GDM1 (cell line): Measurements from ENCODE around the gene CAMKMT.
"Not testable (repeated sequence)": the region's sequence is repeated elsewhere in the genome, so short reads cannot be mapped to it uniquely, and the experiment has no call there.

Experiments used
- DNase-seq: peaks from one replicate; lab custom pipeline; 2025; lab: John Stamatoyannopoulos, UW

Gene CAMKMT

DNA sequence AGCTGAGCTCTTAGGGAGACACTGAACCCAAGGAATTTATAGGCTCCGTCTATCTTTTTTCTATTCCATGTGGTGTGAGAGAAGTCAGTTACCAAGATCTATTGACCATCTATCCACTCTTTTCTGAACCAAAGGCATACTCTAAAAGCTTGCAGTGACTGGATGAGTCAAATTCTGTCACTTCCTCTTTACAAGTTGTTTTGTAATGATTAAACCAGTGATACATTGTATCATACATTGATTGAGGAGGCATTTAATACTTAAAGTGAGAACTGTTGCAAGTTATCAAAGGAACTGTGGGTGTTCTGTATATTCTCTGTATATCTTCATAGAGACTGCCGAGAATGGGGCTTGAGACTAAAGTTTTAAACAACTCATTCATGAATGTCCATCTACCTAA is 188.8 kb downstream of the CAMKMT start:
- DNase-seq: no peak

DNA sequence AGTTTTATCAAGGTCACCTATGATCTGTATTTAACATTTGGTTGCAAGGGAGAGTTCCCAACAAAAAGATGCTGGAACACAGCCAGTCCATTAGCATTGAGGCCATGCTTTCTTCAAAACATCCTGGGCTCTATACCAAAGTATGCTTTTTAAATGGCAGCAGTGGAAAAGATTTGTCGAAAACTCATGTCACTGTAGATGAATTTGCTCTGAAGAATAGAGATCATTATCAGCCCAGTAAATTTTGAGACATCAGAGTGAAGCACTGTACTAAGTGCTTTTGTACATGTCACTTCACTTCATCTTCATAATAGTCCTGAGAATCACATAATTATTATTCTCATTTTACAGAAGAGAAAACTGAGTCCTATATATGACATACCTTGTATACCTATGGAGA is 189.8 kb downstream of the CAMKMT start:
- no peak for DNase-seq

DNA sequence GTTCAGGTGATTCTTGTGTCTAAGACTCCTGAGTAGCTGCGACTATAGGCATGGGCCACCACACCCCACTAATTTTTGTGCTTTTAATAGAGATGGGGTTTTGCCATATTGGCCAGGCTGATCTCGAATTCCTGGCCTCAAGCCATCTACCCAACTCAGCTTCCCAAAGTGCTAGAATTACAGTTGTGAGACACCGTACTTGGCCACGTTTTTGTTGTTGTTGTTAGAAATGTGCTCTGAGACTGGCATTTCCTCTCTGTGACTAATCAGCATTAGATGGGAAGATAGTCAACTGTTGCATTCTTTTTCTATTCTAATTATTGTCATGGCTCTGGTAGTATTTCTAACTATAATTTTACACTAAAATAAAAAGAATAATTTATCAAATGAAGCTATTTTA is 191.7 kb downstream of the CAMKMT start:
- no peak for DNase-seq

DNA sequence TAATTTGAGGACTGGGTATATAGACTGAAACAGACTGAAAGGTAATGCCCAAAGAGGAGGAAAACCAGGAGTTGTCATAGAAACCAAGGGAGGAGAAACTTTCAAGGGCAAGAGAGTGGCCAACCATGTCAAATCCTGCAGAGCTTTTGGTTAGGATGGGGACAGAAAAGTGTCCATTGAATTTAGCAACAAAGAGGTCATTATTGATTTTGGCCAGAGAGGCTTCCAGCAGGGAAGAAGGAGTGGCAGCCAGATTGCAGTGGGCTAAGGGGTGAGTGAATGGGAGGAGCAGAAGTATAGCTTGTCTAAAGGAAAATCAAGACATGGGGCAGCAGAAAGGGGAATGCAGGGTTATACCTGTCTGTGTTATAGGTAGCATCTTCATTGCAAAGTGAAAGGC is 194.0 kb downstream of the CAMKMT start:
- DNase-seq: no peak

DNA sequence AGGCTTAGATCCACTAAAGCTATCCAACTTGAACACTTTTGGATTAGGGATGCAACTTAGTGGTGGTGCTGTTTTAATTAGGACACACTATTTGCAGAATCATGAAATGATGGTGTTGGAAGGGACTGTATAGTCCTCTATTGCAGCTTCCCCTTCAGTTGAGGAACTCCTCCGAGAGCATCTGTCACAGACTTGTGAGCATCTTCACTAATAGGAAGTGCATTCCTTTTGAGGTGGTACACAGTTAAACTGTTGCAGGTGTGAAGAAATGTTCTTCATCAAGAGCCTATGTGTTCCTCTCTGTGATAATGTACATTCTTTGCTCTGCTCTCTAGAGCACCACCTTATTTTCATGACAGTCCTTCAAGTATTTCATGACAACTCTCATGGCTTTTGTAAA is 197.4 kb downstream of the CAMKMT start:
- no peak for DNase-seq

DNA sequence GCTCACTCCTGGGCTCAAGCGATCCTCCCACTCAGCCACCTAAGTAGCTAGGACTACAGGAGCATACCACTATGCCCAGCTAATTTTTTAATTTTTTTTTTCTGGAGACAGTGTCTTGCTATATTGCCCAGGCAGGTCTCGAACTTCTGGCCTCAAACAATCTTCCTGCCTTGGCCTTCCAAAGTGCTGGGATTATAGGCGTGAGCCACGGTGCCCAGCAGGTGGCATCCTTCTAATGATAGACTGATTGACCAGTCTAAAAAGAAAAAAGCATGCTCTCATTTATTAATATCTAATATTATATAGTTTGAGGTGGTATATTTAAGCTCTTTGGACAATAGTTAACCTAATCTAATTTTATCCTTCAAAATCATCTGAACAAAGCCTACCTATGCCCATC is 198.6 kb downstream of the CAMKMT start:
- DNase-seq: no peak

DNA sequence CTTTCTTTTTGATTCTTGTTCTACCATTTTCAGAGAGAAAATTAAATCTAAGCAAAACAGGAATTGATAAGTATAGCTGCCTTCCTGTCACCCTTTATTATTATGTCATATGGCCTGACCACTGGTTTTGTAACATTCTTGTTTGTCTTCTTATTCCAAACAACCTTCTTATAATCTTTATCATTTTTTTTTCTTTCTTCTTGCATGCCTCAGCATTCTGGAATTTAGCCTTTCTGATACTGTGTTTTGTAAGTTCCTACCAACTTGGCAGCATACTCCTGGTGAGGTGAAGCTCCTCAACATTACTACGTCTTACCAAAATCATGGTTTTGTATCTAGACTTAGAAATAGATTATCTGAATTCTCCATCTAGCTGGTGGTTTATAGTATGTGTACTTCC is 199.2 kb downstream of the CAMKMT start:
- DNase-seq: no peak

DNA sequence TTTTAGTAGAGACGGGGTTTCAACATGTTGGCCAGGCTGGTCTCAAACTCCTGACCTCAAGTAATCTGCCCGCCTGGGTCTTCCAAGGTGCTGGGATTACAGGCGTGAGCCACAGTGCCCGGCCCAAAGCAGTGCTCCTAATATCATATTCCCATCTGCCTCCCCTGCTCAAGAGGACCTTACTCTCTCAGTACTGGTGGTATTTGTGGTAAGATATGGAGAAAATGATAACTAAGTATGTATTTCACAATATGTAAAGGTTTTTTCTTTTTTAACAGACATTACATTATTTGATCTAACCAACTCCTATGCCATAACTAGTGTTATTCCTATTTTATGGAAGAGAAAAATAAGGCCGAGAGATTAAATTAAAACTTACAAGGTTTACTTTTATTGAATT is 201.0 kb downstream of the CAMKMT start:
- DNase-seq: no peak

DNA sequence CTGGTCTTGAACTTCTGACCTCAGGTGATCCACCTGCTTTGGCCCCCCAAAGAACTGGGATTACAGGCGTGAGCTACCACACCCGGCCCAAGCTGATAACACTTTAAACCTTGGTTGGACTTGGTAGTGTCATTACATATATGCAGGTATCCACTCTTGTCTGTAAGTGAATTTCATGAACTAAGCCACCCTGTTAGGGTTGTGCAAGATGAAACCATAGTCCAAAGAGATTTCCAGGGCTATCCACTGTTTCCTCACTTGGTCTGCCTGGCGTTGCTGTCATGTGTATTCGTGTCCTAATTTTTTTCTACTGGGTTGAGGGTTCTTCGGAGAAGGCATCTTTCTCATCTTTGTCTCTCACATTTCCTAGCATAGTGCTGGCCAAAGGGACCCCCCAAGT is 203.0 kb downstream of the CAMKMT start:
- no peak for DNase-seq

DNA sequence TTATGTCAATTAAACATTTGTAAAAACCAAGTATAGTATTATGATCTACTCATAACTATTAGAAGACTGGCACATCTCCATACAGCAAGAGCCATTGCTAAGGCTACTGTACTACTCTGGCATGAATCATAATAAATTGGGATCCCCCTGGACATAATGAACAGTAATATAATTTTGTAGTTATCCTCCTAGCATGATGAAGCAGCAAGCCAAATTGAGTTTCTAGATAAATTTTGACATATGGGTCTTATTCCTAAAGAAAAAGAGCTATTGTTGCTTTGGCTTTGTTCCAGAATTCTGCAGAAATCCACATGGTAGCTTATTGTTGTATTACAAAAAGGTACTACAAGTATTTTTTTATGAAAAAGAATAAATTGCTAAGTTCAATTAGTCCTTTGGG is 204.3 kb downstream of the CAMKMT start:
- DNase-seq: no peak

DNA sequence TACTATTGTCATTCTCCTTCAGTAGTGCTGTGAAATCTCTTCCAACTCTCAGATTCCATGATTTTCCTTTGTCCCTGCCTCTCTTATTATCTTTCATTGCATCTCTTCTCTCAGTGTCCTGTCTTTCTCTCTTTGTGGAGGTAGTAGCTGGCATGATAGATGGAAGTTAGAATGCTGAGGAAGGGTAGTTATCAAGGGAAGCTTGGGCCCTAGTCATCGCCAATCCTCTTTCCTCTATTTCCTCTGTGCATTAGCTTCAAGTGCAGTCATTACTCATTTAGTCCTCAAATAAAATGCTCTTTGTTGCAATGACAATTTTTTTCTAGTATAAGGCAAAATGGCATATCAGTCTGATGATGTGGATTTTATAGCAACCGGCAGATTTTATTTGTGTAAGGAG is 207.7 kb downstream of the CAMKMT start:
- no peak for DNase-seq

DNA sequence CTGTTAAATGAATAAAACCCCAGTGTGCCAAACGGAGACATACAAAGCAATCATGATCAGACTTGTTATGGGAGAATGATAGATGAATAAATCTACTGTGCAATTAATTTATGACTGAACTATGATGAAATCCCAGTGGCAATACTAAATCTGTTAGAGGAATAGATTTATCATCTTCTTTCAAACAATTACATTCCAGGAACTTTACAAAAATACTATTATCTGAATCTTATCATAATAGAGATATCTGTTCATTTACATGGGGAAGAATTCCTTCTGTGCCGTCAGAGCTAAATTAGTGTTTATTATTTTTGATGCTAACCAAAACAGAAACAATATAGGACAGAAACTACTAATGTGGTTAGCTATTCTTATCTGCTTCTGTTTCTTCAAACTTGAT is 208.5 kb downstream of the CAMKMT start:
- DNase-seq: no peak

DNA sequence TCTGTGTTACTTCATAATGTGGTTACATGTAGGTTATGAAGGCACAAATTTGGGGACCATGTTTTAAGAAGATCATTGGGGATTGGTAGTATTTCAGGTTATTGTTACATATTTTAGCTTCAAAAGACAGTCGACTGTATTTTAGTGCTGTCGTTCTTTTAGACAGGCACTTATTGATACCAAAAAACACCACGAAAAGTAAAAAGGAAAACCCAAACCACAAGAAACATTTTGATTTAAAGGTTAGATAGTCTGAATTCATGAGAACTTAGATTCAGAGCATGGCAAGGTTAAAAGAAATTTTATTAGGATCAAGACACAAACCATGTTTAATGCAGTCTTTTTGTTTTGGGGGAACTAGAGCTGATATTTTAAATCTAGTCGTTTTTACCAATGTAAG is 209.0 kb downstream of the CAMKMT start:
- no peak for DNase-seq

DNA sequence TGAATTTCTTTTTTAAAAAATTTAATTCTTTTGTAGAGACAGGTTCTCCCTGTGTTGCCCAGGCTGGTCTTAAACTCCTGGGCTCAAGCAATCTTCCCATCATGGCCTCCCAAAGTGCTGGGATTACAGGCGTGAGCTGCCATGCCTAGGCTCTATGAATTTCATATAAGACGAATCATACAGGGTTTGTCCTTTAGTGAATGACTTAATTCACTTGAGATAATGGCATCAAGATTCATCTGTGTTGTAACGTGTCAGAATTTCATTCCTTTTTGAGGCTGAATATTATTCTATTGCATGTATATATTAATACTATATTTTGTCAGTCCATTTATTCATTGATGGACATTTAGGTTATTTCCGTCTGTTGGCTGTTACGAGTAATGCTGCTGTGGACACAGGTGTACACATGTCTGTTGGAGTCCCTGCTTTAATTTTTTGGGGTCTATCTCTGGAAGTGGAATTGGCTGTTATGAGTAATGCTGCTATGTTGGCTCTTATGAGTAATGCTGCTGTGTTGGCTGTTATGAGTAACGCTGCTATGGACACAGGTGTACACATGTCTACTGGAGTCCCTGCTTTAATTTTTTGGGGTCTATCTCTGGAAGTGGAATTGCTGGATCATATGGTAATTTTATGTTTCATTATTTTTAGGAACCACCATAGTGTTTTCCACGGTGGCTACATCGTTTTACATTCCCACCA is 210.6 kb downstream of the CAMKMT start:
- no peak for DNase-seq

DNA sequence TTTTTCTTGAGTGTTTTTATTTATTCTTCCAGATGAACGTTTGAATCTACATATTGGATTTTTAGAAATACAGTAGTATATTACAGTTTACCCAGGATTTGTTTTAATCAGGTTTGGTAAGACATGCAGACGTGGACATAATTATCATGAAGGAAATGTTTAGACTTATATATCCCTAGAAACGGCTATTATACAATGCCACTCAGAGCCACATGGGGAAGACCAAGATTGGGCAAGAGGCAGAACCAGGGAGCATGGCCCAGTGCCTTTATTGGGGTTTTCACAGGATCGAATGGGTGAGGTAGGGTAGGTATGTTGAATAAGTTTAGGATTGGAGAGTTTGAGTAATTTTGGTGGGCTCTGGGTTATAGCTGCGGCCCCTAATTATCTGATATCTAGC is 212.2 kb downstream of the CAMKMT start:
- DNase-seq: no peak

DNA sequence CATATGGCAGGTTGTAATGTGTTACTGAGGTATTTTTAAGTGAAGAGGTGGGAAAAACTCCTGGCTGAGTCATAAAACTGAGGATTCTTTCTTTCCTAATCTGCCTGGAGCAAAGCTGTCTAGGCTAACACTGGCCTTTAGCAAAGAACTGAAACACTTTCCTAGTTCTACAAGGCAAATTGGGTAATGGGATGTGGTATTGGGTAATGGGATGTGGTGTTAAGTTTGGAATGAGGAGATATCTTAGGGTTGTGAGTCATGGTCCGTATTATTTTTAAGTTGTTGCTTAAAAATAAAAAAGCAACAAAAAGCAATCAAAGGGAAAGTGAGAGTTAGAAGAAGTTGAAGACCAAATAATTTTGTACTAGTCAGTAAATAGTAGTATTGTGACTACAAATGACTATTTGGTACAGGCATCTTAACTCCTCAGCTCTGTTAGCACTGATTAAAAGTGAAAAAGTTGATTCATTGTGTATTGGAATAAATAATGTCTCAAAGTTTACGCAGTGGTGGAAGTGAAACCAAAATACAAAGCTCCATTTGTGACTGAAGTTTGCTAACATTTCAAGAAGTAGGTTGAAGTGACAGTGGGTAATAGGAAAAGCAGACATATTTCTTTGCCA is 216.8 kb downstream of the CAMKMT start:
- no peak for DNase-seq

DNA sequence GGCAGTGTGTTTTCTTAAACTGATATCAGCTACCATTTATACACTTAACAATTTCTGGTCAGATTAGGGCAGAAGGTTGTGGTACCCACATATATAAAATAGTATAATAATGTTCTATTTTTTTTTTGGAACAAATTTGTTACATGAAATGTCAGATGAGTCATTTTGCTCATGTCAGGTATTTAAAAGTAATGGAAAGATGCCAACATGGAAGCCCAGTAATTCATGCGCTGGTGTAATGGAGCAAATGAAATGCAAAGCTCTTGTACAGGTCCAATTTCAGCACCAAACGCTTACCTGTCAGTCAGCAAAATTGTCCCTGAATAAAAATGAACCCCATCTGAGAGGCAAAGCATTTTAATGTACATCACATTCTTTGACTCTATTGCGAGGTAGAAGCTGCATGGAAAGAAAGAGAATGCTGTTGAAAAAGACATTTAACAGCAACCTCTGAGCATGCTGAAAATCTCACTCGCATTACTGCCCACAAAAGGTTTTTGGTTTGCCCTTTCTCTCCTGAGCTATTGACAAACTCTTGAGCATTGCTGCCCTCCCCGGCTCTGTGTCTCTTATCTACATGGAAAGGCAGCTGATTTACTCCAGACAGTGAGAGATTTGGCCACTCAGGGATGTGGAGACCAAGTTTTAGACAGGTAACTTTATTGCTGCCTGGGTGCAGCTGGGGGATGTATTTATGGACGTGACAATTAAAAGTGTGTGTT is 217.5 kb downstream of the CAMKMT start:
- no peak for DNase-seq

DNA sequence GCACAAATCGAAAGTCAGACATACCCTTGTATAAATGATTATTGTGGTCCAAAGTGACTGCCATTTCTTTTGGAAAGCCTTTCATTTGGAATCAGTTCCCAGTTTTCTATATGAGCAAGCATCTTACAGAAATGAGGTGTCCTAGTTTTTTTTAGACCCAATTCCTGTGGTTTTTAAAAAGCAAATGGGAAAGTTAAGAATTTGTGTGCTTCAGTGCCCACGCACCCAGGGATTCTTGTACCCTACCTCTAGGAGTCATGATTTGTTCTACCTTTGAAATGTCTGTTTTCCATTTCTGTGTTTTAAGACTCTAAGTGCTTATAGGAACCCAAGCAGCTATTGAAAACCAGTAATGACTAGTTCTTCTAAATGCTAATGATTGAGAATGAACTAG is 218.1 kb downstream of the CAMKMT start:
- DNase-seq: no peak

DNA sequence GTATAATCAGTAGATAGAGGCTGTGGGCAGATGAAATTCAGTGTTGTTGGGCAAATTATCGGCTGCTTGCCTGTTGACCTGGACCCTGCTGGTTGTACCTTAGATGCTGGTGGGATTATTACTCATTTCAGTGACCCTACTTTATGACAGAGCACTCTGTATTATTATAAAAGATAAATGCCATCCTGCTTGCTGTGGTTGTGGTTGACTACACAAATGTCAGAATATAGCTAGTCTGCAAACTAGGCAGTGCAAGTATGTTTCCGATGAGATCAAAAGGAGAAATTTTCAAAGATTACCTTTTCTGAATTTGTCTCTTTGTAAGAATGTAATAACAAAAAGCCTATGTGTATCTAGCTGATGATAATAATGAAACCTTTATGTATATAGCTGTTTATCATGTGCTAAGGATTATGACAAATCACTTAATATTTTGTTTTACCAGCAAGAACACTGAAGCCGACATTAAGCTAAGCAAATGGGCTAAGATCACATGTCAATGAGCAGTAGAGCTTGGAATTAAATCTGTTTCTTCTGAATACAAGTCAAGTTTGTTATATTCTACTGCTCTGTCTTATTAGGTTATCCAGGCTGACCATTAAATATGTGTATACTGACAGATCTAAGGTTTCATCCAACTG is 219.2 kb downstream of the CAMKMT start:
- no peak for DNase-seq

DNA sequence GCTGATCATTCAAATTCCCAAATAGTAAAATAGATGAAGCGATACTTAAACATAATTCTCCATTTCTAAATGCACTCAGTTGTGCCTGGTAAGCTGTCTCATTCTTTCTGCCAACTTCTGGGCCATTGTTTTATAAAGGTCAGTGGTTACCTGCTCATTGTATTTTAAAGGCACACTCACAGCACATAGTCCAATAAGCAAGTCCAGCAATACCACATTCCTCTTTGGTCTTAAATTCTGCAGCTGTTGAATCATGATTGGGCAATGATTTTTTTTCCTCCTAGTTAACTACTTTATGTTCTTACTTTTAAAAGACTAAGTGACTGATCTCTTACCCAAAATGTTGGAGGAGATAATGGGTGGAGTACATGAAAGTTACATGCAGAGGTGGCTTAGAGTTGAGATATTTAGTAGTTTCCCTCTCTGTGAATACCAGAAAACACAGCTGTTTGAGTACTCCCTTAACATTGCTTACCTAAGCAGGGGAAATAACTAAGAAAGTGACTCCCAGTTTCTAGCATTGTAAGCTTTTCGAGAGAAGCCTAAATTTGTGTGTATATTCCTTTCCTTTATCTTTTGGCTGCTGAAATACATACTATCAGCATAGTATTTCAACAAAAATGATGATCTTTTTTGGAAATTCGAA is 220.7 kb downstream of the CAMKMT start:
- no peak for DNase-seq

DNA sequence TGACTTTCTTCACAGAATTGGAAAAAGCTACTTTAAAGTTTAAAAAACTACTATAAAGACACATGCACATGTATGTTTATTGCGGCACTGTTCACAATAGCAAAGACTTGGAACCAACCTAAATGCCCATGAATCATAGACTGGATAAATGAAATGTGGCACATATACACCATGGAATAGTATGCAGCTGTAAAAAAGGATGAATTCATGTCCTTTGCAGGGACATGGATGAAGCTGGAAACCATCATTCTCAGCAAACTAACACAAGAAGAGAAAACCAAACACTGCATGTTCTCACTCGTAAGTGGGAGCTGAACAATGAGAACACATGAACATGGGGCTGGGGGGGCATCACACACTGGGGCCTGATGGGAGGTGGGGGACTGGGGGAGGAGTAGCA is 233.9 kb downstream of the CAMKMT start:
- not testable (repeated sequence) for DNase-seq

DNA sequence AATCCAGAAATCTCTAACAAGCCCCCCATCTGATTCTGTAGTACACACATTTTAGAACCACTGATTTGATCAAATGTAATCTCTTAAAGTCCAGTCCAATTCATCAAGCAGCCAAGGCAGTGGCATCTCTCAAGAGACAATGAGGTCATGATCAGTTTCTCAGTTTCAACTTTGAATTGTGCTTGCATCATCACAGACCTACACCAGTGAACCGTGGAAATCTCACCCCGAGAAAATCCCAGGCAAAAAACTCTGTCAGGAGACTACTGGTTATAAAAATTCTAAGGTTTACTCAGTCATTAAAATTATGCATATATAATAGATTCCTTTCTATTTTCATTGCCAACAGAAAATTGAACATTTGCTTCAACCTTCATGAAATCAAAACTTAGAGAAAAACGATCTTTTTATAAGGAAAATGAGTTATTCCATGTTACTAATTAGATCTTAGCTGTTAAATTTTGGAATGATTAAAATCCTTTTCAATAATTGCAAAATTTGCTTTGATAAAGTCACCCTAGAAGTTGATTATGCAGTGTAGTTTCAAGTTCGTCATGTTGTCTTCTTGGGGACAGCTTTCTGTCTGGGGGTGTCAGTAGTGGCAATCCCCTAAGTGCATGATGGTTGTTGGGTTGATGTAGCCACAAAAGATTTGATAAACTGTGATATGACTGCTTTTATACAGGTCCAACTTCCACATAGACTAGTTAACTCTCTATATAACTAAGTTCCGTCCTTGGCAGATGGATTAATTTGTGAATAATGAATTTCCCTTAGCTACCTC is 235.0 kb downstream of the CAMKMT start:
- no peak for DNase-seq
